WTC11 (cell line): ENCODE data around the gene CELF4. TPM values are rescaled to one million over a fixed set of nuclear protein-coding genes. Genes with fewer than 3 reads are reported as not detected.

Experiments
- ATAC-seq: fragments of 200-7000 bp; cut with Tn5 transposase; 2 replicates; pipeline ENCODE4 v1.10.0; 2021; ENCODE audit warnings: mild to moderate bottlenecking, moderate library complexity
- CTCF ChIA-PET: fragments of 300-600 bp; sonication (Branson Sonifier 250); formaldehyde crosslinking; loops from one replicate; lab custom pipeline; 2021; ENCODE audit warnings: antibody characterized with exemption; lab: Charles Lee
- POLR2A ChIA-PET: fragments of 350-600 bp; sonication (Branson Sonifier 250); formaldehyde crosslinking; loops from one replicate; lab custom pipeline; 2021; ENCODE audit warnings: antibody characterized with exemption; lab: Charles Lee
- DNase-seq: peaks from one replicate; pipeline ENCODE4 v3.0.0; 2021; ENCODE audit warnings: low spot score
- H3K27ac Mint-ChIP-seq: 2 replicates; pipeline ENCODE4 v1.8.0; 2021; ENCODE audit warnings: mixed read lengths
- H3K27me3 Mint-ChIP-seq: 2 replicates; pipeline ENCODE4 v1.8.0; 2021; ENCODE audit warnings: low read depth, mild to moderate bottlenecking, moderate library complexity, mixed read lengths
- H3K36me3 Mint-ChIP-seq: 2 replicates; pipeline ENCODE4 v1.8.0; 2021; ENCODE audit warnings: mixed read lengths
- H3K4me1 Mint-ChIP-seq: 2 replicates; pipeline ENCODE4 v1.8.0; 2022; ENCODE audit warnings: mixed read lengths
- H3K4me3 Mint-ChIP-seq: 2 replicates; pipeline ENCODE4 v1.8.0; 2021; ENCODE audit warnings: mild to moderate bottlenecking, moderate library complexity, mixed read lengths
- H3K9me3 Mint-ChIP-seq: 2 replicates; pipeline ENCODE4 v1.8.0; 2021; ENCODE audit warnings: mixed read lengths
- ATF2 ChIP-seq: sonication (generic); formaldehyde crosslinking; IDR thresholded peaks from 2 replicates; pipeline ENCODE4 v1.8.1; 2022; ENCODE audit warnings: low read depth, missing genetic modification reagents, borderline replicate concordance
- CDX4 ChIP-seq: fragments of 250-450 bp; sonication (Bioruptor Pico); IDR thresholded peaks from 2 replicates; pipeline ENCODE4 v1.9.0; 2021; ENCODE audit warnings: moderate library complexity, mild to moderate bottlenecking, inconsistent platforms, borderline replicate concordance
- E2F5 ChIP-seq: sonication (generic); formaldehyde crosslinking; IDR thresholded peaks from 2 replicates; pipeline ENCODE4 v1.8.1; 2022; ENCODE audit warnings: mild to moderate bottlenecking, moderate library complexity, missing genetic modification reagents
- ELF4 ChIP-seq: sonication (generic); formaldehyde crosslinking; IDR thresholded peaks from 2 replicates; pipeline ENCODE4 v1.8.1; 2022; ENCODE audit warnings: low read depth, mild to moderate bottlenecking, moderate library complexity, missing genetic modification reagents
- ETV6 ChIP-seq: sonication (generic); formaldehyde crosslinking; IDR thresholded peaks from 2 replicates; pipeline ENCODE4 v1.8.1; 2022; ENCODE audit warnings: mild to moderate bottlenecking, missing genetic modification reagents
- IRF2 ChIP-seq: sonication (generic); formaldehyde crosslinking; IDR thresholded peaks from 2 replicates; pipeline ENCODE4 v1.8.0; 2022; ENCODE audit warnings: low read depth, missing genetic modification reagents, borderline replicate concordance
- JAZF1 ChIP-seq: fragments of 250-450 bp; sonication (Bioruptor Pico); IDR thresholded peaks from 2 replicates; pipeline ENCODE4 v1.9.0; 2021; ENCODE audit warnings: moderate library complexity, mild to moderate bottlenecking, inconsistent platforms
- JUN ChIP-seq: sonication (generic); formaldehyde crosslinking; IDR thresholded peaks from 2 replicates; pipeline ENCODE4 v1.8.0; 2023; ENCODE audit warnings: mild to moderate bottlenecking, missing genetic modification reagents
- MAX ChIP-seq: sonication (generic); formaldehyde crosslinking; IDR thresholded peaks from 2 replicates; pipeline ENCODE4 v1.8.0; 2022; ENCODE audit warnings: mild to moderate bottlenecking, missing genetic modification reagents
- NFATC4 ChIP-seq: fragments of 250-450 bp; sonication (Bioruptor Pico); IDR thresholded peaks from 2 replicates; pipeline ENCODE4 v1.9.0; 2021; ENCODE audit warnings: mild to moderate bottlenecking
- NFE2L1 ChIP-seq: sonication (generic); formaldehyde crosslinking; IDR thresholded peaks from 2 replicates; pipeline ENCODE4 v1.8.1; 2023; ENCODE audit warnings: missing genetic modification reagents
- NFYB ChIP-seq: sonication (generic); formaldehyde crosslinking; conservative IDR thresholded peaks from 2 replicates; pipeline ENCODE4 v1.8.0; 2022; ENCODE audit warnings: low read depth, missing genetic modification reagents
- NR3C1 ChIP-seq: sonication (generic); formaldehyde crosslinking; conservative IDR thresholded peaks from 2 replicates; pipeline ENCODE4 v1.8.1; 2023; ENCODE audit warnings: low read depth, mild to moderate bottlenecking, missing genetic modification reagents
- TEAD4 ChIP-seq: sonication (generic); formaldehyde crosslinking; IDR thresholded peaks from 2 replicates; pipeline ENCODE4 v1.8.0; 2022; ENCODE audit warnings: mild to moderate bottlenecking, missing genetic modification reagents
- ZSCAN18 ChIP-seq: fragments of 250-450 bp; sonication (Bioruptor Pico); IDR thresholded peaks from 2 replicates; pipeline ENCODE4 v2.1.2; 2022; ENCODE audit warnings: mild to moderate bottlenecking, moderate library complexity
- total RNA-seq: library from RNA; stranded (reverse); gene quantifications from 3 replicates; pipeline ENCODE4 v1.2.3, GENCODE V29; 2021
- TF ChIP-seq, protein P1 (sequence below): sonication (generic); formaldehyde crosslinking; IDR thresholded peaks from 2 replicates; pipeline ENCODE4 v1.8.1; 2022; ENCODE audit warnings: missing genetic modification reagents, borderline replicate concordance
- TF ChIP-seq, protein P2 (sequence below): sonication (generic); formaldehyde crosslinking; conservative IDR thresholded peaks from 2 replicates; pipeline ENCODE4 v1.8.1; 2022; ENCODE audit warnings: mild to moderate bottlenecking, missing genetic modification reagents
- TF ChIP-seq, protein P3 (sequence below): sonication (generic); formaldehyde crosslinking; IDR thresholded peaks from 2 replicates; pipeline ENCODE4 v1.8.1; 2023; ENCODE audit warnings: mild to moderate bottlenecking, missing genetic modification reagents
- TF ChIP-seq, protein P4 (sequence below): fragments of 200-600 bp; IDR thresholded peaks from 2 replicates; pipeline ENCODE4 v1.8.0; 2022; ENCODE audit warnings: antibody characterized with exemption

The CELF4 gene
- total RNA-seq, 1 experiment from 2014 or later = 2.9 TPM

- TF ChIP-seq CDX4 (CRISPR knock-in tag) = no peak
Measured at GRCh38 chr18:37611614-37612279, 46.1 kb upstream of the CELF4 start (continued).

DNA sequence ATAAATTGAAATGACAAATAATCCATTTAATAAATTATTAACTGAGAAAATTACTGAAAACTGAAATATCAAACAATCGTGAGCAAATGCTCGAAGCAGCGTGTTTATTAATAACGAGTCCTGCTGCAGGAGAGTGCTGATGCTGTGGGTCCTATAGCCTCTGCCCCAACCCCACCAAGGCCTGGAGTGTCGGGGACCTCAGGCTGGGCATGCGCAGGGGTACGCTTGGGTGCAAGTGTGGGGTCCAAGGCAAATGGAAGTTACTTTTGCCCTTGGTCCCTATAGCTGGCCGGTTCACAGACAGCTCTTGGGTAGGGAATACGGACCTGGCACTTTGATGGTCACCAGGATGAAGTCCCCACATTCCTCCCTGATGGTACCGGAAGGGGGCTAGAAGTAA lies 43.3 kb upstream of the CELF4 start:
- ATAC-seq = no peak
- POLR2A ChIA-PET = no interaction called here
- Mint-ChIP-seq H3K4me1 (no peaks in the 10 kb centered on the region), H3K9me3 (peaks cover 8% of the 10 kb centered on the region), H3K36me3 (peaks cover 4% of the 10 kb centered on the region; the same call in 1 of the 2 replicates), H3K27ac (no peak overlapping the region), H3K27me3 (peaks cover 11% of the 10 kb centered on the region), H3K4me3 (no peak overlapping the region)
- CTCF ChIA-PET = no interaction called here
- no peak for TF ChIP-seq ETV6 (CRISPR knock-in tag)
- TF ChIP-seq MAX = no peak
- TF ChIP-seq NFYB = no peak
- no peak for TF ChIP-seq JUN (CRISPR knock-in tag)
- no peak for TF ChIP-seq TEAD4 (CRISPR knock-in tag)
- TF ChIP-seq, protein P1, sequence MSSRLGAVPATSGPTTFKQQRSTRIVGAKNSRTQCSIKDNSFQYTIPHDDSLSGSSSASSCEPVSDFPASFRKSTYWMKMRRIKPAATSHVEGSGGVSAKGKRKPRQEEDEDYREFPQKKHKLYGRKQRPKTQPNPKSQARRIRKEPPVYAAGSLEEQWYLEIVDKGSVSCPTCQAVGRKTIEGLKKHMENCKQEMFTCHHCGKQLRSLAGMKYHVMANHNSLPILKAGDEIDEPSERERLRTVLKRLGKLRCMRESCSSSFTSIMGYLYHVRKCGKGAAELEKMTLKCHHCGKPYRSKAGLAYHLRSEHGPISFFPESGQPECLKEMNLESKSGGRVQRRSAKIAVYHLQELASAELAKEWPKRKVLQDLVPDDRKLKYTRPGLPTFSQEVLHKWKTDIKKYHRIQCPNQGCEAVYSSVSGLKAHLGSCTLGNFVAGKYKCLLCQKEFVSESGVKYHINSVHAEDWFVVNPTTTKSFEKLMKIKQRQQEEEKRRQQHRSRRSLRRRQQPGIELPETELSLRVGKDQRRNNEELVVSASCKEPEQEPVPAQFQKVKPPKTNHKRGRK (CRISPR knock-in tag) = no peak
- no peak for TF ChIP-seq JAZF1 (CRISPR knock-in tag)
- TF ChIP-seq, protein P2, sequence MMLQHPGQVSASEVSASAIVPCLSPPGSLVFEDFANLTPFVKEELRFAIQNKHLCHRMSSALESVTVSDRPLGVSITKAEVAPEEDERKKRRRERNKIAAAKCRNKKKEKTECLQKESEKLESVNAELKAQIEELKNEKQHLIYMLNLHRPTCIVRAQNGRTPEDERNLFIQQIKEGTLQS (CRISPR knock-in tag) = no peak
- TF ChIP-seq NR3C1 = no peak
- no peak for TF ChIP-seq ELF4 (CRISPR knock-in tag)
- no peak for TF ChIP-seq NFATC4 (CRISPR knock-in tag)
- TF ChIP-seq, protein P3, sequence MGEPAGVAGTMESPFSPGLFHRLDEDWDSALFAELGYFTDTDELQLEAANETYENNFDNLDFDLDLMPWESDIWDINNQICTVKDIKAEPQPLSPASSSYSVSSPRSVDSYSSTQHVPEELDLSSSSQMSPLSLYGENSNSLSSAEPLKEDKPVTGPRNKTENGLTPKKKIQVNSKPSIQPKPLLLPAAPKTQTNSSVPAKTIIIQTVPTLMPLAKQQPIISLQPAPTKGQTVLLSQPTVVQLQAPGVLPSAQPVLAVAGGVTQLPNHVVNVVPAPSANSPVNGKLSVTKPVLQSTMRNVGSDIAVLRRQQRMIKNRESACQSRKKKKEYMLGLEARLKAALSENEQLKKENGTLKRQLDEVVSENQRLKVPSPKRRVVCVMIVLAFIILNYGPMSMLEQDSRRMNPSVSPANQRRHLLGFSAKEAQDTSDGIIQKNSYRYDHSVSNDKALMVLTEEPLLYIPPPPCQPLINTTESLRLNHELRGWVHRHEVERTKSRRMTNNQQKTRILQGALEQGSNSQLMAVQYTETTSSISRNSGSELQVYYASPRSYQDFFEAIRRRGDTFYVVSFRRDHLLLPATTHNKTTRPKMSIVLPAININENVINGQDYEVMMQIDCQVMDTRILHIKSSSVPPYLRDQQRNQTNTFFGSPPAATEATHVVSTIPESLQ (CRISPR knock-in tag) = no peak
- TF ChIP-seq IRF2 (CRISPR knock-in tag) = no peak
- no peak for TF ChIP-seq E2F5 (CRISPR knock-in tag)
- TF ChIP-seq NFE2L1 (CRISPR knock-in tag) = no peak
- no peak for TF ChIP-seq ATF2 (CRISPR knock-in tag)
- TF ChIP-seq ZSCAN18 = no peak
- TF ChIP-seq, protein P4, sequence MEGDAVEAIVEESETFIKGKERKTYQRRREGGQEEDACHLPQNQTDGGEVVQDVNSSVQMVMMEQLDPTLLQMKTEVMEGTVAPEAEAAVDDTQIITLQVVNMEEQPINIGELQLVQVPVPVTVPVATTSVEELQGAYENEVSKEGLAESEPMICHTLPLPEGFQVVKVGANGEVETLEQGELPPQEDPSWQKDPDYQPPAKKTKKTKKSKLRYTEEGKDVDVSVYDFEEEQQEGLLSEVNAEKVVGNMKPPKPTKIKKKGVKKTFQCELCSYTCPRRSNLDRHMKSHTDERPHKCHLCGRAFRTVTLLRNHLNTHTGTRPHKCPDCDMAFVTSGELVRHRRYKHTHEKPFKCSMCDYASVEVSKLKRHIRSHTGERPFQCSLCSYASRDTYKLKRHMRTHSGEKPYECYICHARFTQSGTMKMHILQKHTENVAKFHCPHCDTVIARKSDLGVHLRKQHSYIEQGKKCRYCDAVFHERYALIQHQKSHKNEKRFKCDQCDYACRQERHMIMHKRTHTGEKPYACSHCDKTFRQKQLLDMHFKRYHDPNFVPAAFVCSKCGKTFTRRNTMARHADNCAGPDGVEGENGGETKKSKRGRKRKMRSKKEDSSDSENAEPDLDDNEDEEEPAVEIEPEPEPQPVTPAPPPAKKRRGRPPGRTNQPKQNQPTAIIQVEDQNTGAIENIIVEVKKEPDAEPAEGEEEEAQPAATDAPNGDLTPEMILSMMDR = no peak
- DNase-seq = no peak
